Prostate gland (tissue), 2 donors: ENCODE data around the gene ERI3. TPM values are rescaled to one million over a fixed set of nuclear protein-coding genes. Genes with fewer than 3 reads are reported as not detected.

Experiments
- DNase-seq: peaks from one replicate; pipeline ENCODE4 v3.0.0-alpha.2; 2019; ENCODE audit warnings: low spot score
- H3K27ac ChIP-seq, 2 donors: fragments of 200-600 bp; sonication (generic); 2 replicates each; pipeline ENCODE4 v1.5.1; 2017 to 2019
- H3K27me3 ChIP-seq: fragments of 200-600 bp; sonication (generic); replicated peaks from 2 replicates; pipeline ENCODE4 v1.5.1; 2019; ENCODE audit not compliant: insufficient read depth
- H3K36me3 ChIP-seq, 2 donors: fragments of 200-600 bp; sonication (generic); 1 replicate in 1 of 2; 2 replicates in 1 of 2; pipeline versions ENCODE4 v1.5.1 to v1.8.1; 2017 to 2019
- H3K4me1 ChIP-seq: fragments of 200-600 bp; sonication (generic); replicated peaks from 2 replicates; pipeline ENCODE4 v1.5.1; 2019
- H3K4me3 ChIP-seq, 2 donors: fragments of 200-600 bp; sonication (generic); 2 replicates each; pipeline ENCODE4 v1.5.1; 2017 to 2019
- H3K9me3 ChIP-seq: fragments of 200-600 bp; sonication (generic); 2 replicates; pipeline ENCODE4 v1.5.1; 2017
- CTCF ChIP-seq, 4 experiments: fragments of 200-600 bp in 2 of 4; fragments of 450-650 bp in 2 of 4; sonication (generic) in 2 of 4; IDR thresholded peaks; 1 replicate in 3 of 4; 2 replicates in 1 of 4; pipeline ENCODE4 v1.5.1; 2016 to 2019; ENCODE audit warnings: antibody characterized with exemption in 4 of 4, mild to moderate bottlenecking in 2 of 4, moderate library complexity in 2 of 4
- POLR2A ChIP-seq: fragments of 450-650 bp; IDR thresholded peaks from one replicate; pipeline ENCODE4 v1.6.1; 2016; ENCODE audit warnings: antibody characterized with exemption, mild to moderate bottlenecking
- POLR2AphosphoS5 ChIP-seq: sonication (generic); formaldehyde crosslinking; IDR thresholded peaks from one replicate; pipeline ENCODE4 v1.6.1; 2017; ENCODE audit warnings: antibody characterized with exemption
- WGBS: methylation state at CpG from one replicate; pipeline ENCODE4 v1.1.5; 2018; 5-methylcytosine and 5-hydroxymethylcytosine counted together
- intact Hi-C: fragments of 100-400 bp; cut with DNase I; formaldehyde crosslinking; loops from one replicate; pipeline ENCODE4 v1.14.2; 2022
- total RNA-seq, 2 donors: library from RNA; depleted of rRNA; stranded (reverse); fragments of >200 nt; gene quantifications; one replicate each; pipeline ENCODE4 v1.1.0, GENCODE V29; 2016

The ERI3 gene
- total RNA-seq, 2 donors from 2014 or later: 84.0 to 114 TPM

DNA sequence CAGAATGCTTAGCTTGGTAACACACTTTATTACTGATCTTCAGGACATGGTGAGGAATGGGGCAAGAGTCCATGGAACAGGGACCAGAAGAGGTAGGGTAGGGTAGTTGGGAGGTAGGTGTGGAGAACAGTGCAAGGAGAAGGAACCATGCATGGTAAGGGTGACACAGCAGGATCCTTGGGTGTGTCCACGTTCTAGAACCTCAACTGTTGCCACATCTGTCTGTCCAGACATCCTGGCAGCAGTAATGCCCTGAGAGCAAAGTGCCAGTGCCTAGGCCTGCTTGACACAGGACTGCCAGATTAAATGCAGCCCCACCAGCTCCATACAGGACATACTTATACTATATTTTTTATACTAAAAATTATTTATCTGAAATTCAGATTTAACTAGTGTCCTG, 127.8 kb downstream of the ERI3 start:
- DNase-seq: no peak
- H3K27me3 ChIP-seq: no peaks in the 10 kb centered on the region
- no peak overlapping the region for H3K27ac ChIP-seq
- no peak overlapping the region for H3K4me3 ChIP-seq
- no peaks in the 10 kb centered on the region for H3K4me1 ChIP-seq
- intact Hi-C loops: no loop called here
- WGBS: 94% methylated on average over 1 of the region's 1 CpG
- no peaks in the 10 kb centered on the region for H3K36me3 ChIP-seq
- no peak for TF ChIP-seq POLR2A
- no peak for TF ChIP-seq POLR2AphosphoS5
- no peak for TF ChIP-seq CTCF (IDR thresholded peaks at IDR 0.05)
- no peaks in the 10 kb centered on the region for H3K9me3 ChIP-seq

- no peaks in the 10 kb centered on the region for H3K9me3 ChIP-seq
- TF ChIP-seq CTCF (IDR thresholded peaks at IDR 0.05): no peak
- no peak for TF ChIP-seq POLR2AphosphoS5
- TF ChIP-seq POLR2A: no peak
- no peak overlapping the region for H3K4me3 ChIP-seq
- no peaks in the 10 kb centered on the region for H3K36me3 ChIP-seq
- no peak for DNase-seq
- no peak overlapping the region for H3K27ac ChIP-seq
- intact Hi-C loops: no loop called here
- 98% methylated on average over 2 of the region's 2 CpGs for WGBS
- no peaks in the 10 kb centered on the region for H3K27me3 ChIP-seq
- no peaks in the 10 kb centered on the region for H3K4me1 ChIP-seq
Measured at GRCh38 chr1:44225761-44226160, 129.3 kb downstream of the ERI3 start.

- no peak for DNase-seq
- TF ChIP-seq POLR2A (no peak), CTCF (IDR thresholded peaks at IDR 0.05) (no peak)
- Histone ChIP-seq H3K9me3 (no peaks in the 10 kb centered on the region), H3K36me3 (peaks cover 1 to 13% of the 10 kb centered on the region in 2 donors), H3K4me1 (no peaks in the 10 kb centered on the region), H3K27ac (no peak overlapping the region), H3K27me3 (no peaks in the 10 kb centered on the region), H3K4me3 (no peak overlapping the region)
- 85% methylated on average over 11 of the region's 11 CpGs for WGBS
- intact Hi-C loops: no loop called here
Measured at GRCh38 chr1:44223187-44223610, 131.9 kb downstream of the ERI3 start.

- no peak overlapping the region for H3K27ac ChIP-seq
- no peaks in the 10 kb centered on the region for H3K27me3 ChIP-seq
- no peak for DNase-seq
- no peaks in the 10 kb centered on the region for H3K9me3 ChIP-seq
- WGBS: 76% methylated on average over 5 of the region's 5 CpGs
- H3K4me1 ChIP-seq: no peaks in the 10 kb centered on the region
- H3K4me3 ChIP-seq: no peak overlapping the region
- H3K36me3 ChIP-seq: peaks cover 4 to 13% of the 10 kb centered on the region in 2 donors
- intact Hi-C loops: no loop called here
- TF ChIP-seq POLR2AphosphoS5: no peak
Measured at GRCh38 chr1:44222397-44223186, 132.5 kb downstream of the ERI3 start.

- TF ChIP-seq CTCF (IDR thresholded peaks at IDR 0.05) (no peak), POLR2AphosphoS5 (no peak), POLR2A (no peak)
- Histone ChIP-seq H3K9me3 (no peaks in the 10 kb centered on the region), H3K27ac (no peak overlapping the region), H3K27me3 (no peaks in the 10 kb centered on the region), H3K4me1 (no peaks in the 10 kb centered on the region), H3K4me3 (no peak overlapping the region), H3K36me3 (peaks cover 4 to 13% of the 10 kb centered on the region in 2 donors)
- 89% methylated on average over 23 of the region's 23 CpGs for WGBS
- intact Hi-C loops: no loop called here
- DNase-seq: no peak
Measured at GRCh38 chr1:44221769-44222168, 133.3 kb downstream of the ERI3 start.
